ENCODE data around the gene MOB3B. TPM values are rescaled to one million over a fixed set of nuclear protein-coding genes. Genes with fewer than 3 reads are reported as not detected.

The MOB3B gene
- total RNA-seq, 2 donors from 2014 or later: 3.1 to 17.8 TPM

DNA sequence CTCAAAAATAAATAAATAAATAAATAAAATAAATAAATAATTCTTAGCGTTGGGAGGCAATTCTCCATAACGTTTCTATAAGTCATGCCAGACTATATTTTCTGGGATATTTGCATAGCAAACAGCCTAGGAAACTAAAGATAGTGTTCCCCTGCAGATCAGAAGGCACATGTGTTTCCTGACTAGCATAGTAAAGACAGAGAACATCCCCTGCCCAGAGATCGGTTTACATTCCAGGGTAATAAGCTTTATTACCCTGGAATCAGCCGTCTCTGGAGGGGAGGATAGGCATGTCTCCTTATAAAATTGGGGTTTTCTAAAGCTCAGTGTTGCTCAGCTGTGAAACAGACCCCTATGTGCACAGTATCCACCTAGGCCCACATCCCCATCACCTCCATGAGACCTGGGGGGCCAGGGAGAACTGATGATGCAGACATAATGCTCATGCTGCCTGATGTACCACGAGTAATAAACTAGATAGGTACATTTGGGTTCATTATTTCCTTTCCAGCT lies 42.4 kb downstream of the MOB3B start:
- H3K36me3 ChIP-seq: no peaks in the 10 kb centered on the region
- no peaks in the 10 kb centered on the region for H3K9me3 ChIP-seq
- WGBS: 27% methylated on average over 5 of the region's 5 CpGs
- TF ChIP-seq POLR2A (IDR thresholded peaks at IDR 0.05) (no peak), CTCF (IDR thresholded peaks at IDR 0.05) (no peak), POLR2AphosphoS5 (IDR thresholded peaks at IDR 0.05) (no peak)
- H3K4me3 ChIP-seq: no peak overlapping the region
- no peak for DNase-seq (ENCODE audit: low spot score)
- no peak overlapping the region for H3K27ac ChIP-seq
- no peaks in the 10 kb centered on the region for H3K27me3 ChIP-seq (replicated peaks; ENCODE audit: insufficient read depth)
- H3K4me1 ChIP-seq (replicated peaks): no peaks in the 10 kb centered on the region
- intact Hi-C loops (cut with DNase I): no loop called here

- no peaks in the 10 kb centered on the region for H3K9me3 ChIP-seq
- H3K4me3 ChIP-seq: no peak overlapping the region
- no peak for DNase-seq (ENCODE audit: low spot score)
- H3K27ac ChIP-seq: no peak overlapping the region
- H3K36me3 ChIP-seq: no peaks in the 10 kb centered on the region
- intact Hi-C loops (cut with DNase I): no loop called here
- H3K4me1 ChIP-seq (replicated peaks): no peaks in the 10 kb centered on the region
- 93% methylated on average over 1 of the region's 1 CpG for WGBS
- TF ChIP-seq POLR2AphosphoS5 (IDR thresholded peaks at IDR 0.05) (no peak), CTCF (IDR thresholded peaks at IDR 0.05) (no peak), POLR2A (IDR thresholded peaks at IDR 0.05) (no peak)
- H3K27me3 ChIP-seq (replicated peaks; ENCODE audit: insufficient read depth): no peaks in the 10 kb centered on the region
Measured at GRCh38 chr9:27485158-27485557, 44.5 kb downstream of the MOB3B start.

- Histone ChIP-seq H3K27ac (no peak overlapping the region), H3K36me3 (no peaks in the 10 kb centered on the region), H3K4me3 (no peak overlapping the region), H3K27me3 (replicated peaks; ENCODE audit: insufficient read depth) (no peaks in the 10 kb centered on the region), H3K9me3 (no peaks in the 10 kb centered on the region), H3K4me1 (replicated peaks) (no peaks in the 10 kb centered on the region)
- no peak for DNase-seq (ENCODE audit: low spot score)
- intact Hi-C loops (cut with DNase I): loop anchor here (5.0 kb wide), 1 partner anchor 146 kb away; no protein-coding TSS in a partner anchor
- WGBS: 89% methylated on average over 6 of the region's 6 CpGs
- no peak for TF ChIP-seq POLR2AphosphoS5 (IDR thresholded peaks at IDR 0.05)
Measured at GRCh38 chr9:27483576-27483975, 46.0 kb downstream of the MOB3B start.

DNA sequence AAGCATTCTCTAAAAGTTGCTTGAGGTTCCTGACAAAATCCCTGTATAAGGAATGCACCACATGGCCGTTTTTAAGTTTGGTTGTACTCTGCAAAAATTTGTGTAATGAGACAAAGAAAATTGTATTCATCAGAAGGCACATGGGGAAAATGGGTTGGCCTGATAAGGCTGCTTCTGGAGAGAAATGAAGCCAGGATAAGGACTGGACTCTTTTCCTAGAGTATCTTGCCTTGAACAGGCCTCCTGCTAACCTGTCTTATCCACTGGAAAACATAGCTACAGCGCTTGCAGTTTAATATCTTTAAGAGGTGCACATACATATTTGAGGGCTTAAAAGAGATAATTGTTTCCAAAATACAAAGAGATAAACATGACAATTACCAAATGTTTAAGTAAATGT lies 46.9 kb downstream of the MOB3B start:
- no peak for TF ChIP-seq POLR2A (IDR thresholded peaks at IDR 0.05)
- TF ChIP-seq CTCF (IDR thresholded peaks at IDR 0.05): no peak
- no peak for TF ChIP-seq POLR2AphosphoS5 (IDR thresholded peaks at IDR 0.05)
- WGBS: 74% methylated on average over 2 of the region's 2 CpGs

DNA sequence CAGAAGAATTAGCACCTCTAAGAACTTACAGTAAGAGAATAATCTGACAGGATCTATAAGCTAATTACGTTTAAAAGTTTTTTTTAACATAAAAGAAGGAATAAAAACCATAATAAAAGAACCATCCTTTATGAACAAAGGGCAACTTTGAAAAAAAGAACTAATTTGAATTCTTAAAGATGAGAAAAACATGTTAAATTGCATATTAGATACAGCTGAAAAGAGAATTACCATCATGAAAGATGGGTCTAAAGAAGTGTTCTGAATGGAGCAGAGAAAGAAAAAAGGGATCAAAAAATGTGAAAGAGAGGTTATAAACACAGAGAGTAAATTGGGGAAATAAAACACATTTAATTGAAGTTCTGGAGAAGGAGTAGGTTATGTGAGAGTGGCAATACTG lies 51.3 kb downstream of the MOB3B start:
- Histone ChIP-seq H3K9me3 (no peaks in the 10 kb centered on the region), H3K27ac (no peak overlapping the region), H3K36me3 (no peaks in the 10 kb centered on the region), H3K4me3 (no peak overlapping the region), H3K27me3 (replicated peaks; ENCODE audit: insufficient read depth) (no peaks in the 10 kb centered on the region), H3K4me1 (replicated peaks) (no peaks in the 10 kb centered on the region)
- WGBS: 90% methylated on average over 1 of the region's 1 CpG
- no peak for TF ChIP-seq POLR2AphosphoS5 (IDR thresholded peaks at IDR 0.05)
- TF ChIP-seq POLR2A (IDR thresholded peaks at IDR 0.05): no peak
- TF ChIP-seq CTCF (IDR thresholded peaks at IDR 0.05): no peak
- no peak for DNase-seq (ENCODE audit: low spot score)
- intact Hi-C loops (cut with DNase I): no loop called here

More for the DNA sequence above, 46.9 kb downstream of the MOB3B start:
- Histone ChIP-seq H3K9me3 (no peaks in the 10 kb centered on the region), H3K4me3 (no peak overlapping the region), H3K27me3 (replicated peaks; ENCODE audit: insufficient read depth) (no peaks in the 10 kb centered on the region), H3K27ac (no peak overlapping the region), H3K36me3 (no peaks in the 10 kb centered on the region), H3K4me1 (replicated peaks) (no peaks in the 10 kb centered on the region)
- no peak for DNase-seq (ENCODE audit: low spot score)
- intact Hi-C loops (cut with DNase I): loop anchor here (5.0 kb wide), 1 partner anchor 145 kb away; no protein-coding TSS in a partner anchor
